GM19238 (cell line): Measurements from ENCODE around the gene UQCC5.
"Not testable (repeated sequence)": the region's sequence is repeated elsewhere in the genome, so short reads cannot be mapped to it uniquely, and the experiment has no call there.

Experiments used
- DNase-seq: peaks from one replicate; pipeline ENCODE4 v3.0.0; 2011; ENCODE audit warnings: low spot score; ENCODE audit not compliant: insufficient read length

UQCC5 gene

DNA sequence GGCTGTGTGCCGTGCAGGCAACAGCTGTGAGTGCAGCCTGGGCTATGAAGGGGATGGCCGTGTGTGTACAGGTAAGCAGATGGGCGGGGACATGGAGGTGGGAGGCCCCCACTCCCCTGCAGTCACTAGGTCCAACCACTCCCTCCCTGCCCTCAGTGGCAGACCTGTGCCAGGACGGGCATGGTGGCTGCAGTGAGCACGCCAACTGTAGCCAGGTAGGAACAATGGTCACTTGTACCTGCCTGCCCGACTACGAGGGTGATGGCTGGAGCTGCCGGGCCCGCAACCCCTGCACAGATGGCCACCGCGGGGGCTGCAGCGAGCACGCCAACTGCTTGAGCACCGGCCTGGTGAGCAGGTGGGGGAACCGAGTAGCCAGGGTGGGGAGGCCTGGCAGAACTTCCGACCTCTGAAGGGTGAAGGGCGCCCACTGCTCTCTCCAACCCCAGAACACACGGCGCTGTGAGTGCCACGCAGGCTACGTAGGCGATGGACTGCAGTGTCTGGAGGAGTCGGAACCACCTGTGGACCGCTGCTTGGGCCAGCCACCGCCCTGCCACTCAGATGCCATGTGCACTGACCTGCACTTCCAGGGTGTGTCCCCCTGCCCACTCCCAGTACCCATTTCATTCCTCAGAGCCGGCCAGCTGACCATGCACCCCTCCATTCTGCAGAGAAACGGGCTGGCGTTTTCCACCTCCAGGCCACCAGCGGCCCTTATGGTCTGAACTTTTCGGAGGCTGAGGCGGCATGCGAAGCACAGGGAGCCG, 14.3 kb upstream of the UQCC5 start:
- no peak for DNase-seq

DNA sequence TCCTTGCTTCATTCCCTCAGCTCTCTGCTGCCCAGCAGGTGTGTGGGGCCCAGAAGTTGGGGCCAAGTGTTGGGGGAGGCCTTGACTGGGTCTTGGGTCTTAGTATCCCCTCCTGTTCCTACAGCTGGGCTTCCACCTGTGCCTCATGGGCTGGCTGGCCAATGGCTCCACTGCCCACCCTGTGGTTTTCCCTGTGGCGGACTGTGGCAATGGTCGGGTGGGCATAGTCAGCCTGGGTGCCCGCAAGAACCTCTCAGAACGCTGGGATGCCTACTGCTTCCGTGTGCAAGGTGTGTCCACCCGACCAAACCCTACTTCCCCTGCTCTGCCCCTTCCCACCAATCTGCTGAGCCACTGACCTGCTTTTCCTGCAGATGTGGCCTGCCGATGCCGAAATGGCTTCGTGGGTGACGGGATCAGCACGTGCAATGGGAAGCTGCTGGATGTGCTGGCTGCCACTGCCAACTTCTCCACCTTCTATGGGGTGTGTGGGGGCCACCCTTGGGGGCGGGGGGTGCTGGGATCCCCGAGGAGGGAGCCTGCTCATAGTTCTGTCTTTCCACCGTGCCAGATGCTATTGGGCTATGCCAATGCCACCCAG, 13.7 kb upstream of the UQCC5 start:
- no peak for DNase-seq

DNA sequence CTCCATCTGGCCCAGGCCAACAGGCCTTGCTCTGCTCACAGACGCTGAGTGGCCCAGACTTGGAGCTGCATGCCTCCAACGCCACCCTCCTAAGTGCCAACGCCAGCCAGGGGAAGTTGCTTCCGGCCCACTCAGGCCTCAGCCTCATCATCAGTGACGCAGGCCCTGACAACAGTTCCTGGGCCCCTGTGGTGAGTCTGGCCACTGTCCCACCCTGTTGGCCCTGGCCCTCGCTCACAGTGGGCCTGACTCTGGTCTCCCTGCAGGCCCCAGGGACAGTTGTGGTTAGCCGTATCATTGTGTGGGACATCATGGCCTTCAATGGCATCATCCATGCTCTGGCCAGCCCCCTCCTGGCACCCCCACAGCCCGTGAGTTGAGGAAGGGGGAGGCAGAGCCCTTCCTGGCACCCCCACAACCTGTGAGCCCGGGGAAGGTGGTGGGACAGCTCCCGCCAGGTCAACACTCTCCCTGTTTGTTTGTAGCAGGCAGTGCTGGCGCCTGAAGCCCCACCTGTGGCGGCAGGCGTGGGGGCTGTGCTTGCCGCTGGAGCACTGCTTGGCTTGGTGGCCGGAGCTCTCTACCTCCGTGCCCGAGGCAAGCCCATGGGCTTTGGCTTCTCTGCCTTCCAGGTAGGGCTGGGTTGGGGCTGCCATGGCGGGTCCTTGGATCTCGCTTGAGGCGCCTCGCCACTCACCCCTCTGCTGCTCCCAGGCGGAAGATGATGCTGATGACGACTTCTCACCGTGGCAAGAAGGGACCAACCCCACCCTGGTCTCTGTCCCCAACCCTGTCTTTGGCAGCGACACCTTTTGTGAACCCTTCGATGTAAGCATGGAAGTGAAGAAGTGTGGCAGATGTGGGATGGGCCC, 12.8 kb upstream of the UQCC5 start:
- no peak for DNase-seq

DNA sequence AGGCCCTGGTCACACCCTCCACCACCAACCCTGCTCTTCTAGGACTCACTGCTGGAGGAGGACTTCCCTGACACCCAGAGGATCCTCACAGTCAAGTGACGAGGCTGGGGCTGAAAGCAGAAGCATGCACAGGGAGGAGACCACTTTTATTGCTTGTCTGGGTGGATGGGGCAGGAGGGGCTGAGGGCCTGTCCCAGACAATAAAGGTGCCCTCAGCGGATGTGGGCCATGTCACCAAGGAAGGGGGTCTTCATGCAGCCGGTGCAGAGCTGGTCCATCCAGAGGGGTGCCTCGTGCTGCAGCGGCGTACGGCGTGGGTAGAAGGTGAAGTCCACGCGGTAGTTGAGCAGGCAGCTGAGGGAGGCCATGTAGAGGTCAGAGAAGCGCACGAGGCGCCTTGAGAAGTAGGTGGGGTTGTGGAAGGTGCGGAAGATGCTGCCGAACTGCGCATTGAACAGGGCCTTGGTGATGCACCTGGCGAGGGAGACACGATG, 12.1 kb upstream of the UQCC5 start:
- no peak for DNase-seq

DNA sequence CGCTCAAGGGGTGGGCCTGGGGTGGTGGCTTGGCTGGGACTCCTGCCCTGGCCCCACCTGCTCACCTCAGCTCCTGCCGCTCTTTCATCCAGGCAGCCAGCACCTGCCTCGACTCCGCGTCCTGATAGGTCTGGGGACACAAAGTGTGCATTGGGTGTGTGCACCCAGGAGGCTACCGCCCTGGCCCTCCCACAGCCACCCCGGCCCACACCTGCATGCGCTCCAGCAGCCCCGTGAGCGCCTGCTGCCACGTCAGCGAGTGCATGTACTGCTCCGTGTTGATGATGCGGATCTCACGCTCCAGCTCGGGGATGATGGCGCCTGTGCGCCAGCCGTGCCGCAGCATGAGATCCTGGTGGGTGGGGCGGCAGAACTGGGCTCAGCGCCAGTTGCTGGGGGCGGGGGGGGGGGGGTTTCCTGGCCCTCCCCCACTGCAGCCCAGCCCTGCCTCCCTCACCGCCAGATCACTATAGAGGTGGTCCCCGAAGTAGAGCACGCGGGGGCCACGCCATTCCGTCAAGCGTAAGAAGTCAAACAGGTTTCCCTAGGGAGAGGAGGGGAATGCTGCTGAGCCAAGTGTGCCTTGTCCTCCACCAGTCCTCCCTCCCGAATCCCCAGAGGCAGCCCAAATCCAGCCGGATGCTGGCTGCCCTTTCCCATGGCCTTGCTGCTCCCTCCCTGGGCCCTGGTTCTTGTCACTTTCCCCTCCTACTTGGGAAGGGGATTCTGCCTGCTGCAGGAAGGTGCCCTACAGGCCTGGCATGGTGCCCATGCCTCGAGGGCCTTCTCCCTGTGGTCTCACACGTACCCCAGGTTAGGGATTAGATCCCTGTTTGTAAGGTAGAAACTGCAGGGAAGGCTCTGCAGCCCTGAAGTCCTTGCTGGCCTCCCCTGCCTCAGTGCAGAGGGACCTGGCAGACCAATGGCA, 11.4 kb upstream of the UQCC5 start:
- no peak for DNase-seq

DNA sequence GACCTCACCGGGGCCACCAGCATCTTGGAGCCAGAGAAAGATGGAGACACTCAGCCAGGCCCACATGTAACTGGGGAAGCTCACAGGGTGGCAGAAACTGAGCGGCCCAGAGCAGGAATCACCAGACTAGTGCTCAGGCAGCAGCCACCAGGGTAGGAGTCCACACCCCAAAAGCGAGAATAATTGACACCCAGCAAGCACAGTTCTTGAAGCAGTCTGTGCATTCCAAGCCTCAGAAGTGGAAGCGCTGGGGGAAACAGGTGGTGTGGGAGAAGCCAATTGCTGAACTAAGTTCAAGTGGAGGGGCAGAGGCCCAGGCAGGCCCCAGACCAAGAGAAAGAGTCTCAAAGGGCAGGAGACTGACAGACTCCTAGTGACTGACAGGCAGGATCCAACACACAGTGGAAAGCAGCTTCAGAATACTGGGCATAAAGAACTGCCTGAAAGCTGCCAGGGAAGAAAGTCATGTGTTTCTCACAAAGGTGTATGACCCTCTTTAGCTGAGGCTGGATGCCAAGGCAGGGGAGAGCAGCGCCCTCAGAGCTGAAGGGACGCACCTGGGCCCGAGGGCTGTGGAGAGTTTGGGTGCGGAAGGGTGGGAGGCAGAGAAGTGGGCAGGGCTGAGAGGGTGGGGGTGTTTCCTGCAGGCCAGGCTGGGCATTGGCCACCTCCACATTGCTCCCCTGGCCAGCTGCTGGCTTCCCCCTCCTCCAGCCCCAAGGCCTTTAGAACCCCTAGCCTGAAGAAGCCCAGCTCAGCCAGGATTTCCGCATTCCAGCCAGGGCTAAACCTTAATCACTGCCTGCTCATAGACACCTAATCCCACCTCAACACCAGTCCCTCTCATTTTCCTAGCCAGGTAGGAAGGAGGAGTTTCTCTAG, 10.5 kb upstream of the UQCC5 start:
- DNase-seq = no peak

DNA sequence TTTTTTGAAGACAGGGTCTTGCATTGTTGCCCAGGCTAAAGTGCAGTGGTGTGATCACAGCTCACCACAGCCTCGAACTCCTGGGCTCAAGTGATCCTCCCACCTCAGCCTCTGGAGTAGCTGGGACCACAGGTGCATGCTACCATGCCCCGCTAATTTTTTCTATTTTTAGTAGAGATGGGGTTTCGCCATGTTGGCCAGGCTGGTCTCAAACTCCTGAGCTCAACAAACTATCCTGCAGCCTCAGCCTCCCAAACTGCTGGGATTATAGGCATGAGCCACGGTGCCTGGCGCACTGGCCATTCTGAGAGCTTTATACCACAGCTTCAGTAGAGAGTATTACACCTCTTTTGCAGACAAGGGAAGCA, 9.8 kb upstream of the UQCC5 start:
- DNase-seq = not testable (repeated sequence)

DNA sequence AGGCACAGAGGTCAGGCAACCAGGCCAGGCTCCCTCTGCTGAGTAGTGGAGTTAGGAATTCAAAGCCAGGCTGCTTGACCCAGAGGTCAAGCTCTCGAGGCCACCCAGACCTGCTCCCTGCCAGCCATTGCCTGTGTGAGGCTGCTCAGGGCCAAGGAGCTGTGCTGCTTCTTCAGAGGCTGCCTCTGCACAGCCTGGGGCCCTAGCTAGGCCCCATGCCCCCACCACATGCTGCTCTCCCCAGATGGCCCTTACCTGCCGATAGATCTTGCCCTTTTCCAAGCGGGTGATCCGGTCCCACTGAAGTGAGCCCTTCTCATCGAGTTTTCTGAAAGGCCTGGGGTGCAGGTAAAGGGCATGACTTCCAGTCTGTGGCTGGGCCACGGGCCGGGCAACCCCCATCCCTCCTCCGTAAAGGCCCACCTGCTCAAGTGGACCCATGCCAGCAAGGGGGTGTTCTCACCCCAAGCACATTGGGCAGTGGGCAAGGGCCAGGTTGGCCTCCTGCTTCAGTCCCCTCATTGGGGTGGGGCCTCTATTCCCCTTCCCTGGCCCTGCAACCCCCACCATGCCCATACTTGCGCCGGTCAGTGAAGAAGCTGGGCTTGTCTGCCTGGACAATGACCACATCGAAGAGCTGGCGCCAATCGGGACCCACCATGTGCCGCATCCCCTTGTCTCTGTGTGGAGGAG, 9.2 kb upstream of the UQCC5 start:
- no peak for DNase-seq

DNA sequence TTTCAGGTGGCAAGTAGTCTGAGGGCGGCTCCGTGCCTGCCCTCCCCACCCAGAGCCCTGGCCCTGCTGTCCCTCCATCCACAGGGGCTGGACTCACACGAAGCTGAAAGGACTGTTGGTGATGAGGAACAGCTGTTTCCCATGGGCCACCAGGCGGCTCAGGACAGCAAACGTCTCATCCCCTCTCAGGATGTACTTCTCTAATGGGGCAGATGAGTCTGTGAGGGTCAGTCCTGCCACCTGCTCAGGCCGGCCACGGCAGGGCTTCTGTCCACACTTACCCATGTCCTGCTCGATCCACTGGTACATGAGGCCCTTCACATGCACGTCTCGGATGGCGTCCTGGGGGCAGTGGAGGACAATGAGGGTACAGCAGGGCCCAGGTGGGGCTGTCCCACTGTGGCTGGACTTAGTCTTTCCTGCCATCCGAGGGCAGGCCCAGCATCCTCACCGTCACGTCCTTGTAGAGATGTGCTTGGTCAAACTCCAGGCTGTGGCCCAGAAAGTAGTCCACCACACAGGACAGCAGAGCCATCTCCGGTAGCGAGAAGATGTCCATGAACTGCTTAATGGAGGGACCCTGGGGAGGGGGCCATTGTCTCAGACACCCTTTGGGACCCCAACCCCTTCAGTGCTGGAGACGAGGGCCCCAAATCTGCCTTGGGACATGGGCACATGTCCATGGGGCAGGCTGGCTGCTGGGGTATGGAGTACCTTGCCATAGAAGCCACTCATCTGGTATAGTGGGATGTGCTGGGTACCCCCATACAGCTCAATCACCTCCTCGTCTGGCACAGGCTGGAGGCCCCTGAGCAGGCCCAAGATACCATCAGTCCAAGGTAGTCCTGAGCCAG, 8.4 kb upstream of the UQCC5 start:
- DNase-seq = no peak

DNA sequence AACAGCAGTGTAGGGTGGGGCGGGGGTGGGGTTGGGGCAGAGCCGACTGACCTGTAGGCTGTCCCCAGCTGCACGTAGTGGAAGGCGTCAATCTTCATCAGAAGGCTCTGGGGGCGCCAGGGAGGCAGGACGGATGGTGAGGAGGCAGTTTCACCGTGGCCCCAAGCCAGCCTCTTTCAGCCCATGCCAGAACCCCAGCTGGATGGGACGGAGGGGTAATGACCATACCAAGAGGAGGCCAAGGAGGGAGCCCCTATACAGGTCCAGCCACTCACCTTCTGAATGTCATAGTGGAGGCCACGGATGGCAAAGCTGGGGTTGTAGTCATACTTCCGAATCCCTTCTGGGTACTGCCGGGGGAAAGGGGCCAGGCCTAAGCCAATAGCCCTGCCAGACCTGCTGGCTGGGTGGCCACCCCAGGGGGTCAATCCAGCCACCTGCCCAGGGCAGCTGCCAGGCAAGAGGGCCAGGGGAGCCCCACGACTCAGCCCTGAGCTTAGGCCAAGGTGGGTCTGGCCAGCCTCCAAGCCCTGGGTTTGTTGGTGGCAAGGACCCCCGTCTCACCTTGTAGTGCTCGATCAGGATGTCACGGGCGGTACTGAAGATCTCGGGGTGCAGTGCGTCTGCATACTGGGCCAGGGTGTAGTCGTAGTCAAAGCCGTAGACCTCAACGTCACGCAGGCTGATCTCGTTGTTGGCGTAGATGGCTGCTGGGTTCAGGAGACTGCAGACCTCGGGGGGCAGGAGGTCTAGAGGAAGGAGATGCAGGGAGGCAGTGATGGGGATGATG, 7.6 kb upstream of the UQCC5 start:
- no peak for DNase-seq

DNA sequence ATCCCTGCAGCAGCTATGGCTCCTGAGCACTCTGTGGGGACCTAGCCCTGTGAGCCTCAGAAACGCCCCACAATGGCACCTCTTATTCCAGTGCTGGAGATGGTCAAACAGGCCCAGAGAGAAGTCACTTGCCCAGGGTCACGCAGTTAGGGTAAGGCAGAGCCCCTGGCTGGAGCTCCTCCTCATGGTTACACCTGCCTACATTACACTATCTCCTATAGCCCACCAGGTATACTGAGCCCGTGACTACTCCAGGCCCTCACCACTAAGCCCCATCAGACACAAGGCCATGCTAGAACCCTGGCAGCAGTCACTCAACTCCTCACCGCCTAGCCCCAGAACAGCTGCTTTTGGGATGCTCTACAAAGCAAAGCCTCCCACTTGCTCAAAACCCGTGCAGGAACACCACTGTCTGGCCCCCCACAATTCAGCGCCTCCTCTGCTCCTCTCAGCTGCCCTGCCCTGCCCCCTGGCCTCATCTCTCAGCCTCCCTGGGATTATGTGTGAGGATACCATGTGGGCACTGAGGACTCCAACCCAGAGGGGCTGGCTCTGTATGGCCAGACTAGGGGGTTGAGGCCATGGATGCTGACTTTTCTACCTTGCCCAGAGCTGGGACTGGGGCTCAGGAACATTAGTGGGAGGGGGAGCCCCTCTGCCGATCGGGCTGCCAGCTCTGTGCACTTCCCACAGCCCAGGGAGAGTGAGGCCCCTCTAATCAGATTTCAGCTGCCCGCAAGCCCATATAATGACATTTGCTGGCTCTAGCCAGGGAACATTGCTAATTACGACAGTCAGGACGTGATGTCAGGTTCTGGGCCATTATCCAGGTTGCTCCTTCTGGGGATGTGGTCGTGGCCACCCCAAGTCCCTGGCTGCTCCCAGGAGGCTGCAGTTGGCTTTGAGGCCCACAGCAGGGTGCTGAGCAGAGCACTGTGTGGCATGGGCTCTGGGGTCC, 6.8 kb upstream of the UQCC5 start:
- DNase-seq = no peak

DNA sequence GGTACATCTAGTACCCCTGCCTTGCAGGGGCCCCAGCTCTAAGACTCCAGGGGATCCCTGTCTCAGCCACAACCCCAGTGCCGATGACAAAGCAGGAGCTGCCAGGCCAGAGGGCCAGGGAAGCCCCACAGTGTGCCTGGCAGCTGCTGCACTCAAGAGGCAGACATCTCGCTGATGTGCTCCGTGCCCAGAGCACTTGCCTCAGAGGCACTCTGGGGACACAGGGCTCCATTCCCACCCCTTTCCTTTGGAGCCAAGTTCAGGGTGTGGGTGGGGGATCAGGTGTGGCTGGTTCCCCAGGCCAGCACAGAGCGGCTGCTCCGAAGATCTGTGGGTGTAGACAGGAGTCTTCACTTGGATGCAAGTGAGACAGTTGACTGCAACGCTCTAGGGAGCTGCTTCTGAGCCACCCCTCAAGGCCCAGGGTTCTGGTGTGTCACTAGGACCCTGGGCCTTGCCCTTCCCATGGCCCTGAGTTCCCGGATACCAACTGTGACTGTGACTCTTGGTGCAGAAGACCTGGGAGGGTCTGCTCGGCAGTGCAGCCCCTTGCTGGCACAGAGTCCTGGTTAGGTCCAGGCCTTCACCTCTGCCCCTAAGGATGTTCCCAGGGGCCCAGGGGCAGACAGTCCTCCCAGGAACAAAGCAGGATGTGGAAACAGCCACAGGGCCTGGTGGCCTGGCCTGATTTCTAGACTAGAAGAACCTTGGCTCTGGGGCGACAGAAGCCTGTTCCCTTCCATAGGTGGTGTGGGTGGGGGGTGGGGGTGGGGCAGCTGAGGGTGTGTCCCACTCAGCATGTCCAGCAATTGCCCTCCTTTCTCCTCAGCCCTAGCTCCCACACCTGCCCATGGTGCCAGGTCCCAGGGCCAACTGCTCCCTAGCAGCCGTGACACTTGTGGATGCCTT, 5.2 kb upstream of the UQCC5 start:
- DNase-seq = no peak

DNA sequence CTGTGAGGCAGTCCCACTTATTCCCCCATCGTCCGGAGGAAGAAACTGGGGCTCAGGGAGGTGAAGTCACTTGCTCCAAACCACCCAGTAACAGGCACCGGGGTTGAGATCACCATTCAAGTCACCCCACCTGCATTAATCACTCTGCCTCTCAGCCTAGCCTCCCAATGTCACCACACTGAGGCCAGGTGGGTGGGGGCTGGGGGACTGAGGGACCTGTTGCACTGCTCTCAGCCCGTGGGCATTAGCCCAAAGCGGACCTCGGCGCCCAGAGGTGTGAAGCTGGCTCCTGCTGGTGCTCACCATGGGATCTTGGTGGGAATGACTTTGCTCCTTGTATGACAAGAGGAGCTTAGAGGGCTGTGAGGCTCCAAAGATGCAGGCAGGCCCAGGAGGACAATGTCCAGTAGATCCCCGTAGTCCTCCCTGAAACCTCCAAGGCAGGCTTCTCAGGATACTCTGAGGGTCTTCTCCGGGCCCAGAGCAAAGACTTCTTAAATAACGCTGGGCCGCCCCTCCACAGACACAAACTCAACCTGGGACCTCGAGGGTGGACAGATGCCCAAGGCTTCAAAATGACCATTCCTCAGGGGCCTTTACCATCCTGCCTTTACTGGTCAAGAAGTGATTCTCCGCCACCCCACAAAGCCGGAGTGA, 4.4 kb upstream of the UQCC5 start:
- DNase-seq = no peak

DNA sequence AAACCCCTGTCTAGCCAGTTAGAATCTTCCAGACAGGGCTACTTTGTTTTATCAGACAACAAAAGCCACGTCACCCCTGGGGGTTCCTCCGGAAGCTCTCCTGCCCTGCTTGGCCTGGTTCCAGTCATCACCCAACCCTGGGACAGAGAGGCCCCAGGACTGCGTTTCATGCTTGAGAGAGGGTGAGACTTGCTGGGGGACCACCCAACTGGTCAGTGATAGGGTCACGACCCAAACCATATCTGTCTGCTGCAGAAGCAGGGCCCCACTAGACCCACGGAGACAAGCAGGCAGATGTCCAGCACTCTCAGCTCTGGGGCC, 3.9 kb upstream of the UQCC5 start:
- peak; percentile 60 for DNase-seq
